ENCODE measurements around the gene GULP1. TPM values are rescaled to one million over a fixed set of nuclear protein-coding genes. Genes with fewer than 3 reads are reported as not detected.

GULP1 gene
- total RNA-seq, 1 experiment from 2014 or later, result 140 TPM

DNA sequence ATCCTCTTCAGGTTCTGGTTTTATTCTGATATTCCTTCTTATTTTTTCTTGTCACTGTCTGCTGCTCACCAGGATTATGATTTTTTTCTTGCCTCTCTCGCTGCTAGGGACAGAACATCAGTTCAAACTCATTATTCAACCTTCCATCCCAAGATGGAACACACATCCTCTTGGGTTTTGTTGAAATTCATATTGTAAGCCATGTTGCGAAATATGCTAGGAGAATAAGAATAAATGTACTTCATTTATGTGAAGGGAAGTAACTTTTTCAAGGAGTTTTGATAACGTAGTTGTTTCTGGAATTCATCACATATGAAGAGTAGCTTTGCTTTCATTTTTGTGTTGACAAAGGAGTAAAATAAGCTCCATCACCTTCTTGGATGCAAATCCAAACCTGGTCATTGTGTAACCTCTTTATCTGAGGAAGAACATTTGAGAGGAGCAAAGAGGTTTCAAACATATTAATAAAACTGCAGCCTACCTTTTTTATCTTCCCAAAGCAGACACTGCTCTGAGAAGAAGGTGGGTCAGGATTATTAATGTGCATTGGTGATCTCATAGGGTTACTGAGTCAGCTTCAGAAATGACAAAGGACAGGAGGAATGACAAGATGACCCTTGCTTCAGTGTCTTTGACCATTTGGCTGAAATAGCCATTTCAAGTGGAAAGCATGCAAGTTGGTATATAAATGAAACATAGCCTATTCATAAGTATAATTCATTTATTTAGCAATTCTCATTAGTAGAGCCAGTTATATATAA is 280.0 kb downstream of the GULP1 start:
- H3K4me1 Mint-ChIP-seq, result 0 out of 4 replicates have a peak, but pooled peaks cover 0 to 3% of the 10 kb centered on the region in 2 experiments
- Histone ChIP-seq H2BK120ac (ENCODE audit: low read depth, low read length, poor library complexity, severe bottlenecking) (no peak overlapping the region), H3K79me1 (ENCODE audit: insufficient read depth, low read depth, low read length, poor library complexity, severe bottlenecking) (no peaks in the 10 kb centered on the region), H2AFZ (ENCODE audit: low read length) (no peak overlapping the region), H4K8ac (replicated peaks; ENCODE audit: insufficient read length, low read depth, low read length) (no peak overlapping the region), H2BK12ac (ENCODE audit: insufficient read length, low read depth, low read length) (no peak overlapping the region), H3K4me2 (ENCODE audit: insufficient read depth, insufficient read length, low read length) (no peak overlapping the region), H3K27ac (ENCODE audit: insufficient read length, low read depth, low read length) (no peak overlapping the region), H3K14ac (ENCODE audit: insufficient read depth, low read length) (no peak overlapping the region), H3K9me3 (ENCODE audit: control insufficient read depth, low read depth, low read length) (no peaks in the 10 kb centered on the region), H3K4me1 (ENCODE audit: insufficient read depth, low read length) (no peaks in the 10 kb centered on the region), H3K23me2 (ENCODE audit: insufficient read length, low read depth, low read length, poor library complexity, severe bottlenecking) (no peaks in the 10 kb centered on the region), H3K79me2 (ENCODE audit: insufficient read depth, low read length) (no peaks in the 10 kb centered on the region), H3K18ac (ENCODE audit: insufficient read length, low read depth, low read length) (no peak overlapping the region), H4K5ac (ENCODE audit: insufficient read length, low read depth, low read length) (no peak overlapping the region), H2BK15ac (ENCODE audit: low read depth, low read length) (no peak overlapping the region), H2BK20ac (ENCODE audit: low read depth, low read length, poor library complexity, severe bottlenecking) (no peak overlapping the region), H3K9ac (ENCODE audit: extremely low read depth, insufficient read length, low read length) (no peak overlapping the region), H2BK5ac (ENCODE audit: insufficient read length, low read length) (no peak overlapping the region), H2AK5ac (ENCODE audit: insufficient read length, low read length) (no peak overlapping the region), H4K20me1 (ENCODE audit: control insufficient read depth, insufficient read depth, insufficient read length) (no peaks in the 10 kb centered on the region), H3K27me3 (ENCODE audit: insufficient read depth, low read length) (no peaks in the 10 kb centered on the region), H3T11ph (ENCODE audit: low read length) (no peak overlapping the region), H3K4ac (ENCODE audit: low read depth, low read length) (no peak overlapping the region), H4K91ac (ENCODE audit: insufficient read length, low read depth, low read length) (no peak overlapping the region), H3K23ac (ENCODE audit: insufficient read length, low read depth, low read length) (no peak overlapping the region), H3K56ac (ENCODE audit: insufficient read length, low read depth, low read length) (no peak overlapping the region)
- TF ChIP-seq, protein P1, sequence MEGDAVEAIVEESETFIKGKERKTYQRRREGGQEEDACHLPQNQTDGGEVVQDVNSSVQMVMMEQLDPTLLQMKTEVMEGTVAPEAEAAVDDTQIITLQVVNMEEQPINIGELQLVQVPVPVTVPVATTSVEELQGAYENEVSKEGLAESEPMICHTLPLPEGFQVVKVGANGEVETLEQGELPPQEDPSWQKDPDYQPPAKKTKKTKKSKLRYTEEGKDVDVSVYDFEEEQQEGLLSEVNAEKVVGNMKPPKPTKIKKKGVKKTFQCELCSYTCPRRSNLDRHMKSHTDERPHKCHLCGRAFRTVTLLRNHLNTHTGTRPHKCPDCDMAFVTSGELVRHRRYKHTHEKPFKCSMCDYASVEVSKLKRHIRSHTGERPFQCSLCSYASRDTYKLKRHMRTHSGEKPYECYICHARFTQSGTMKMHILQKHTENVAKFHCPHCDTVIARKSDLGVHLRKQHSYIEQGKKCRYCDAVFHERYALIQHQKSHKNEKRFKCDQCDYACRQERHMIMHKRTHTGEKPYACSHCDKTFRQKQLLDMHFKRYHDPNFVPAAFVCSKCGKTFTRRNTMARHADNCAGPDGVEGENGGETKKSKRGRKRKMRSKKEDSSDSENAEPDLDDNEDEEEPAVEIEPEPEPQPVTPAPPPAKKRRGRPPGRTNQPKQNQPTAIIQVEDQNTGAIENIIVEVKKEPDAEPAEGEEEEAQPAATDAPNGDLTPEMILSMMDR (conservative IDR thresholded peaks at IDR 0.05), result no peak
- no peaks in the 10 kb centered on the region for H3K27me3 Mint-ChIP-seq (ENCODE audit: low read depth)
- no peak overlapping the region for H3K27ac Mint-ChIP-seq
- H3K36me3 Mint-ChIP-seq (ENCODE audit: insufficient read depth in 1 of 3, low read depth in 3 of 3), result peaks cover 13 to 44% (median 32%) of the 10 kb centered on the region in 3 experiments
- no peaks in the 10 kb centered on the region for H3K9me3 Mint-ChIP-seq
- WGBS (ENCODE audit: extremely low coverage, insufficient read length, low lambda C conversion rate), result no CpG with 5 or more reads among the region's 3 CpGs
- H3K4me3 Mint-ChIP-seq, result no peak overlapping the region
- no peak for DNase-seq
